OCI-LY3 (cell line): ENCODE measurements around the gene NGEF.

ENCODE experiments used
- H2AFZ ChIP-seq: fragments of 200-600, 300-600 bp; shearing (Covaris generic); 2 replicates; pipeline ENCODE4 v1.6.0; 2014; ENCODE audit warnings: antibody characterized with exemption, low read depth, low read length
- H3K27ac ChIP-seq: fragments of 200-600, 300-600 bp; sonication (generic); 2 replicates; pipeline ENCODE4 v1.5.1; 2014; ENCODE audit warnings: mild to moderate bottlenecking, low read length, moderate library complexity, mixed read lengths
- H3K27me3 ChIP-seq: fragments of 200-600, 300-600 bp; sonication (generic); 2 replicates; pipeline ENCODE4 v1.6.1; 2014; ENCODE audit warnings: low read depth, low read length, mixed read lengths
- H3K36me3 ChIP-seq: fragments of 200-600, 300-600 bp; sonication (generic); replicated peaks from 2 replicates; pipeline ENCODE3; 2014; ENCODE audit warnings: low read depth, low read length, mixed read lengths
- H3K4me1 ChIP-seq: fragments of 300-600, 200-600 bp; sonication (generic); 2 replicates; pipeline ENCODE4 v1.6.1; 2014; ENCODE audit warnings: low read length, mixed read lengths
- H3K4me2 ChIP-seq: fragments of 200-600, 300-600 bp; sonication (generic); 2 replicates; pipeline ENCODE4 v1.6.1; 2014; ENCODE audit warnings: low read length, mixed read lengths
- H3K4me3 ChIP-seq: fragments of 300-600, 200-600 bp; sonication (generic); 2 replicates; pipeline ENCODE4 v1.5.1; 2014; ENCODE audit warnings: antibody characterized with exemption, mild to moderate bottlenecking, low read length, moderate library complexity
- H3K79me2 ChIP-seq: fragments of 300-600, 200-600 bp; shearing (Covaris generic); 2 replicates; pipeline ENCODE4 v1.6.1; 2014; ENCODE audit warnings: mild to moderate bottlenecking, low read length, mixed read lengths
- H3K9ac ChIP-seq: fragments of 300-600, 200-600 bp; shearing (Covaris generic); 2 replicates; pipeline ENCODE4 v1.6.0; 2014; ENCODE audit warnings: mild to moderate bottlenecking, low read length, moderate library complexity
- H3K9me3 ChIP-seq: fragments of 200-600, 300-600 bp; shearing (Covaris generic); 2 replicates; pipeline ENCODE4 v1.6.1; 2014; ENCODE audit warnings: low read length, mixed read lengths; ENCODE audit not compliant: insufficient read depth
- H4K20me1 ChIP-seq: fragments of 200-600, 300-600 bp; sonication (generic); 2 replicates; pipeline ENCODE4 v1.6.1; 2016; ENCODE audit warnings: low read length, mixed read lengths; ENCODE audit not compliant: insufficient read depth
- CTCF ChIP-seq: fragments of 200-600, 300-600 bp; sonication (generic); IDR thresholded peaks from 2 replicates; pipeline ENCODE4 v1.5.1; 2014; ENCODE audit warnings: antibody characterized with exemption, low read length, low read depth
- EZH2phosphoT487 ChIP-seq: fragments of 200-600 bp; shearing (Covaris generic); IDR thresholded peaks from 2 replicates; pipeline ENCODE4 v1.6.1; 2018; ENCODE audit warnings: antibody characterized with exemption, mixed run types, low read depth

Gene NGEF

GRCh38 chr2:232984451-232985207 lies 28.4 kb downstream of the NGEF start:
- H3K27me3 ChIP-seq = no peaks in the 10 kb centered on the region
- H3K36me3 ChIP-seq = no peaks in the 10 kb centered on the region
- peak overlapping the region; percentile 26; the same call in 1 of the 2 replicates for H2AFZ ChIP-seq
- no peaks in the 10 kb centered on the region for H3K79me2 ChIP-seq
- peaks cover 51% of the 10 kb centered on the region for H3K4me1 ChIP-seq
- H3K9me3 ChIP-seq = 0 out of 2 replicates have a peak, but pooled peaks cover 5% of the 10 kb centered on the region
- H3K4me2 ChIP-seq = peak overlapping the region; percentile 78
- TF ChIP-seq CTCF = no peak
- no peak for TF ChIP-seq EZH2phosphoT487
- no peaks in the 10 kb centered on the region for H4K20me1 ChIP-seq
- H3K27ac ChIP-seq = peak overlapping the region; percentile 66
- H3K4me3 ChIP-seq = peak overlapping the region; percentile 63
- peak overlapping the region; percentile 29; the same call in 1 of the 2 replicates for H3K9ac ChIP-seq

- no peaks in the 10 kb centered on the region for H3K36me3 ChIP-seq
- no peaks in the 10 kb centered on the region for H3K79me2 ChIP-seq
- peak overlapping the region; percentile 63 for H3K4me3 ChIP-seq
- H3K4me2 ChIP-seq = peak overlapping the region; percentile 78
- no peaks in the 10 kb centered on the region for H4K20me1 ChIP-seq
- peak overlapping the region; percentile 29; the same call in 1 of the 2 replicates for H3K9ac ChIP-seq
- peaks cover 61% of the 10 kb centered on the region for H3K4me1 ChIP-seq
- 0 out of 2 replicates have a peak, but pooled peaks cover 5% of the 10 kb centered on the region for H3K9me3 ChIP-seq
- no peaks in the 10 kb centered on the region for H3K27me3 ChIP-seq
- no peak for TF ChIP-seq CTCF
- no peak for TF ChIP-seq EZH2phosphoT487
- H2AFZ ChIP-seq = no peak overlapping the region
- H3K27ac ChIP-seq = peak overlapping the region; percentile 15; the same call in 1 of the 2 replicates
Observed at GRCh38 chr2:232983669-232984140, 29.4 kb downstream of the NGEF start.

DNA sequence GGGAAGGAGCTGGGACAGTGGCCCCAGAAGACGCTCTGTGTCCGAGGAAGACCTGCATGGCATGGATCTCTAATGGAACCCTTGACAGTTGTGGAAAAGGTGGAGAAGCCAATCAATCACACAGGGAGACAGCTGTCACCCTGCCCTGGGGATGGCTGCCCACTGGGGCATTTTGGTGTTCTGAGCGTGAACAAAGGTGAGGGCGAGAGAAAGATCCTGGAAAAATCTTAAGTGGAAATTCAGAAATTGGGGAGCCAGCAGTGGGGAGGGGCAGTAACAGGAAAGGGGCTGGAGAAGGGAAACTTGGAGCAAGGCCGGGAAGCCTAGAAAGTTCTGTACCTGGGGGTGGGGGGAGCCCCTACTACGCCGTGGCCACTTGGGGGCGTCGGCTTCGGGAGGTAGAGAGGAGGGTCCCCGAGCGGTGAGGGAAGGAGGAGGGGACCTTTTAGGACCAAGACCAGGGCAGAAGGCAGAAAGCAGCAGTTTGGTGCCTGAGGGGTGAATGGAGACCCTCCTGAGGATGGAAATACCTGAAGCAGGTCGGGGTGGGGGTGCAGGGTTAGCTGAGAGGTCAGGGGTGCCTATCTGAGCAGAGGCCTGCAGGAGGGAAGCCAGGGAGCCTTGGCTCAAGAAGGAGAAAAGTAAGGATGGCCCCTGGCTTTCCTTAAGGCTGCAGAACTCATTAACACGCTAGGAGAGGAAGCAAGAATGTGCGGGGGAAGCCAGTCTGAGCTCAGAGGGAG lies 30.0 kb downstream of the NGEF start:
- Histone ChIP-seq H3K27me3 (no peaks in the 10 kb centered on the region), H3K79me2 (no peaks in the 10 kb centered on the region), H3K4me2 (peak overlapping the region; percentile 78), H3K9me3 (0 out of 2 replicates have a peak, but pooled peaks cover 5% of the 10 kb centered on the region), H3K27ac (peak overlapping the region; percentile 15; the same call in 1 of the 2 replicates), H3K9ac (peak overlapping the region; percentile 29; the same call in 1 of the 2 replicates), H2AFZ (no peak overlapping the region), H3K4me1 (peaks cover 59% of the 10 kb centered on the region), H3K4me3 (peak overlapping the region; percentile 56), H4K20me1 (no peaks in the 10 kb centered on the region), H3K36me3 (no peaks in the 10 kb centered on the region)
- TF ChIP-seq EZH2phosphoT487 (no peak), CTCF (peak; percentile 40)
